HEK293 (cell line): ENCODE data around the gene RNASE4.

Experiments used
- CTCF ChIA-PET: fragments of 350-600 bp; formaldehyde crosslinking; extraction: SDS; loops from one replicate; lab custom pipeline; 2021; ENCODE audit warnings: antibody characterized with exemption; lab: Yijun Ruan, JAX
- POLR2A ChIA-PET: fragments of 300-600 bp; formaldehyde crosslinking; extraction: SDS; loops from one replicate; lab custom pipeline; 2020; ENCODE audit warnings: antibody characterized with exemption, inconsistent platforms; lab: Yijun Ruan, JAX
- H3K27ac ChIP-seq: fragments of 200-500 bp; sonication (Bioruptor generic); 2 replicates; pipeline ENCODE4 v1.5.1; 2014; ENCODE audit warnings: low read depth, low read length, control low read depth, inconsistent platforms; ENCODE audit errors: extremely low read depth
- H3K36me3 ChIP-seq, 2 experiments: fragments of 200-500 bp in 1 of 2; sonication (Bioruptor generic) in 1 of 2; 1 replicate in 1 of 2; 2 replicates in 1 of 2; pipeline ENCODE4 v1.5.1; 2014 to 2017; ENCODE audit warnings: inconsistent platforms in 2 of 2, low read length in 2 of 2; ENCODE audit not compliant: control insufficient read depth in 2 of 2, insufficient read depth in 1 of 2
- H3K4me1 ChIP-seq: fragments of 200-500 bp; sonication (Bioruptor generic); 2 replicates; pipeline ENCODE4 v1.5.1; 2014; ENCODE audit warnings: mild to moderate bottlenecking, low read length, inconsistent platforms; ENCODE audit not compliant: control insufficient read depth, insufficient read depth
- H3K4me3 ChIP-seq: 2 replicates; pipeline ENCODE4 v1.5.1; 2011; ENCODE audit warnings: low read depth, mild to moderate bottlenecking, control low read depth, low read length, moderate library complexity
- H3K9me3 ChIP-seq: fragments of 200-500 bp; sonication (Bioruptor generic); 2 replicates; pipeline ENCODE4 v1.5.1; 2014; ENCODE audit warnings: low read depth, low read length, inconsistent platforms; ENCODE audit not compliant: control insufficient read depth, insufficient read depth
- BCL11B ChIP-seq: fragments of 450-650 bp; formaldehyde crosslinking; IDR thresholded peaks from 2 replicates; pipeline ENCODE4 v1.5.1; 2016; ENCODE audit warnings: low read depth, missing biosample characterization, missing genetic modification characterization
- GFI1B ChIP-seq: fragments of 450-650 bp; formaldehyde crosslinking; IDR thresholded peaks from 2 replicates; pipeline ENCODE4 v1.5.1; 2016; ENCODE audit warnings: missing biosample characterization, missing genetic modification characterization
- IKZF3 ChIP-seq: fragments of 450-650 bp; IDR thresholded peaks from 2 replicates; pipeline ENCODE4 v1.5.0; 2018; ENCODE audit warnings: missing biosample characterization, mild to moderate bottlenecking, missing genetic modification characterization, moderate library complexity
- KLF10 ChIP-seq: fragments of 450-650 bp; IDR thresholded peaks from 2 replicates; pipeline ENCODE4 v1.5.1; 2018; ENCODE audit warnings: missing biosample characterization, mild to moderate bottlenecking, missing genetic modification characterization
- KLF16 ChIP-seq: fragments of 450-650 bp; formaldehyde crosslinking; IDR thresholded peaks from 2 replicates; pipeline ENCODE4 v1.5.1; 2017; ENCODE audit warnings: missing biosample characterization, missing genetic modification characterization
- KLF7 ChIP-seq: fragments of 450-650 bp; formaldehyde crosslinking; IDR thresholded peaks from 2 replicates; pipeline ENCODE4 v1.5.1; 2016; ENCODE audit warnings: missing biosample characterization, missing genetic modification characterization, borderline replicate concordance
- PBX3 ChIP-seq: sonication (generic); formaldehyde crosslinking; IDR thresholded peaks from 2 replicates; pipeline ENCODE4 v1.8.1; 2022; ENCODE audit warnings: mild to moderate bottlenecking, moderate library complexity, missing genetic modification reagents
- PRDM10 ChIP-seq: fragments of 450-650 bp; formaldehyde crosslinking; IDR thresholded peaks from 2 replicates; pipeline ENCODE4 v1.5.1; 2016; ENCODE audit warnings: missing biosample characterization, missing genetic modification characterization
- ZBTB10 ChIP-seq: fragments of 450-650 bp; formaldehyde crosslinking; IDR thresholded peaks from 2 replicates; pipeline ENCODE4 v1.5.1; 2016; ENCODE audit warnings: missing biosample characterization, missing genetic modification characterization
- ZBTB6 ChIP-seq: fragments of 450-650 bp; formaldehyde crosslinking; IDR thresholded peaks from 2 replicates; pipeline ENCODE4 v1.5.1; 2017; ENCODE audit warnings: missing biosample characterization, missing genetic modification characterization
- ZBTB7A ChIP-seq: fragments of 450-650 bp; formaldehyde crosslinking; IDR thresholded peaks from 2 replicates; pipeline ENCODE4 v1.5.1; 2016; ENCODE audit warnings: low read depth, missing biosample characterization, missing genetic modification characterization
- ZFP69B ChIP-seq: fragments of 450-650 bp; formaldehyde crosslinking; IDR thresholded peaks from 2 replicates; pipeline ENCODE4 v1.5.1; 2016; ENCODE audit warnings: missing biosample characterization, missing genetic modification characterization
- ZNF140 ChIP-seq: fragments of 450-650 bp; formaldehyde crosslinking; IDR thresholded peaks from 2 replicates; pipeline ENCODE4 v1.5.1; 2016; ENCODE audit warnings: missing biosample characterization, missing genetic modification characterization
- ZNF513 ChIP-seq: fragments of 450-650 bp; IDR thresholded peaks from 2 replicates; pipeline ENCODE4 v1.5.1; 2018; ENCODE audit warnings: missing biosample characterization, missing genetic modification characterization
- ZNF548 ChIP-seq: fragments of 450-650 bp; formaldehyde crosslinking; IDR thresholded peaks from 2 replicates; pipeline ENCODE4 v1.5.1; 2016; ENCODE audit warnings: missing biosample characterization, missing genetic modification characterization
- ZNF600 ChIP-seq: fragments of 450-650 bp; formaldehyde crosslinking; IDR thresholded peaks from 2 replicates; pipeline ENCODE4 v1.5.1; 2016; ENCODE audit warnings: missing biosample characterization, missing genetic modification characterization
- ZNF701 ChIP-seq: fragments of 450-650 bp; formaldehyde crosslinking; IDR thresholded peaks from 2 replicates; pipeline ENCODE4 v1.5.1; 2016; ENCODE audit warnings: missing biosample characterization, missing genetic modification characterization
- ZNF76 ChIP-seq: fragments of 450-650 bp; formaldehyde crosslinking; IDR thresholded peaks from 2 replicates; pipeline ENCODE4; 2016; ENCODE audit warnings: low read depth, missing biosample characterization, missing genetic modification characterization, borderline replicate concordance
- ZSCAN30 ChIP-seq: fragments of 450-650 bp; IDR thresholded peaks from 2 replicates; pipeline ENCODE4 v1.5.1; 2018; ENCODE audit warnings: missing biosample characterization, mild to moderate bottlenecking, missing genetic modification characterization, moderate library complexity
- ZSCAN5A ChIP-seq: fragments of 450-650 bp; formaldehyde crosslinking; IDR thresholded peaks from 2 replicates; pipeline ENCODE4 v1.5.1; 2016; ENCODE audit warnings: missing biosample characterization, missing genetic modification characterization
- ZXDB ChIP-seq: fragments of 450-650 bp; formaldehyde crosslinking; IDR thresholded peaks from 2 replicates; pipeline ENCODE4 v1.5.1; 2016; ENCODE audit warnings: missing biosample characterization, missing genetic modification characterization

The RNASE4 gene

GRCh38 chr14:20683125-20683890, 1.1 kb upstream of the RNASE4 start (continued):
- TF ChIP-seq KLF16 (tag by site-specific recombination) (peak; percentile 52; the same call in 1 of the 2 replicates), KLF7 (peak; percentile 36; the same call in 1 of the 2 replicates), IKZF3 (tag by site-specific recombination) (peak; percentile 84), ZNF701 (tag by site-specific recombination) (no peak), ZNF548 (no peak), PBX3 (CRISPR knock-in tag) (no peak), ZSCAN5A (no peak), GFI1B (tag by site-specific recombination) (peak; percentile 92), ZBTB6 (tag by site-specific recombination) (0 out of 2 replicates have a peak, but pooled peaks have one; percentile 8), ZBTB7A (tag by site-specific recombination) (0 out of 2 replicates have a peak, but pooled peaks have one; percentile 8), BCL11B (tag by site-specific recombination) (0 out of 2 replicates have a peak, but pooled peaks have one; percentile 36), ZNF76 (tag by site-specific recombination) (peak; percentile 45; the same call in 1 of the 2 replicates), ZFP69B (tag by site-specific recombination) (peak; percentile 63; the same call in 1 of the 2 replicates), ZSCAN30 (tag by site-specific recombination) (0 out of 2 replicates have a peak, but pooled peaks have one; percentile 36), ZBTB10 (tag by site-specific recombination) (peak; percentile 79), KLF10 (tag by site-specific recombination) (0 out of 2 replicates have a peak, but pooled peaks have one; percentile 24), ZXDB (tag by site-specific recombination) (peak; percentile 58)

- CTCF ChIA-PET, result interaction anchor here (0.6 to 1.4 kb wide), 5 partner anchors 27 to 233 kb away, joined by 3 to 5 read pairs (median 3); no protein-coding TSS in a partner anchor
- Histone ChIP-seq H3K4me3 (peak overlapping the region; percentile 68), H3K9me3 (no peaks in the 10 kb centered on the region), H3K27ac (peak overlapping the region; percentile 96), H3K36me3 (no peaks in the 10 kb centered on the region), H3K4me1 (no peaks in the 10 kb centered on the region; the same call in 1 of the 2 replicates)
- POLR2A ChIA-PET, result interaction anchor here (0.9 to 4.8 kb wide), 4 partner anchors 53 to 342 kb away, joined by 3 to 40 read pairs (median 6); partner anchors contain the start of genes APEX1, OSGEP, PARP2 and PIP4P1
- TF ChIP-seq ZNF600 (tag by site-specific recombination), result peak; percentile 6; the same call in 1 of the 2 replicates
- peak; percentile 72 for TF ChIP-seq ZNF513 (tag by site-specific recombination)
- no peak for TF ChIP-seq ZNF140 (tag by site-specific recombination)
- TF ChIP-seq PRDM10 (tag by site-specific recombination), result peak; percentile 62
Observed at GRCh38 chr14:20684662-20685456, 499 bp downstream of the RNASE4 start.
